Psoas muscle (tissue), 8 donors: Measurements from ENCODE around the gene EIF3L. TPM values are rescaled to one million over a fixed set of nuclear protein-coding genes. Genes with fewer than 3 reads are reported as not detected.

Source experiments
- ATAC-seq, 4 donors: fragments of 200-7000 bp; cut with Tn5 transposase; one replicate each; pipeline ENCODE4 v1.9.1; 2020; ENCODE audit warnings: moderate library complexity in 3 of 4, mild to moderate bottlenecking in 2 of 4
- DNase-seq, 2 donors: peaks; one replicate each; pipeline ENCODE4 v3.0.0-alpha.2; 2020
- H3K27ac ChIP-seq: fragments of 200-600 bp; one replicate; pipeline ENCODE4 v1.8.0; 2022
- H3K27me3 ChIP-seq, 3 donors: fragments of 200-600 bp in 1 of 3; one replicate each; pipeline versions ENCODE4 v1.6.1 to v1.8.0; 2013 to 2022; ENCODE audit warnings: low read length in 2 of 3, mild to moderate bottlenecking in 2 of 3, moderate library complexity in 1 of 3; ENCODE audit not compliant: insufficient read depth in 3 of 3
- H3K36me3 ChIP-seq, 2 donors: fragments of 200-600 bp in 1 of 2; one replicate each; pipeline versions ENCODE4 v1.6.1 to v1.8.0; 2013 to 2022; ENCODE audit warnings: low read depth in 1 of 2, mild to moderate bottlenecking in 1 of 2, moderate library complexity in 1 of 2; ENCODE audit not compliant: insufficient read depth in 1 of 2
- H3K4me1 ChIP-seq: fragments of 200-600 bp; one replicate; pipeline ENCODE4 v1.8.0; 2022
- H3K4me3 ChIP-seq: fragments of 200-600 bp; one replicate; pipeline ENCODE4 v1.8.0; 2022; ENCODE audit warnings: mild to moderate bottlenecking
- H3K9me3 ChIP-seq: fragments of 200-600 bp; one replicate; pipeline ENCODE4 v1.8.0; 2022
- CTCF ChIP-seq: fragments of 200-600 bp; IDR thresholded peaks from one replicate; pipeline ENCODE4 v1.8.0; 2022; ENCODE audit warnings: antibody characterized with exemption
- WGBS, 3 donors: extraction: QIAGEN DNeasy Blood & Tissue Kit; methylation state at CpG; one replicate each; pipeline versions ENCODE4 v1.1.6 to v1.1.7; 2013; 5-methylcytosine and 5-hydroxymethylcytosine counted together
- intact Hi-C, 2 donors: fragments of 100-400 bp; cut with DNase I; formaldehyde crosslinking; loops; one replicate each; pipeline versions ENCODE4 v1.11.0 to v1.14.2; 2022
- polyA plus RNA-seq, 3 donors: library from polyadenylated mRNA; stranded (reverse); fragments of 200-250 nt; gene quantifications; one replicate each; pipeline ENCODE4 v1.2.3, GENCODE V29; 2013
- total RNA-seq, 4 donors: library from RNA; stranded (reverse); fragmentation: NEBNext Ultra II Directional in 2 of 4; extraction: Animal tissue kit (Norgen Biotek cat#: 25700) in 2 of 4; gene quantifications; one replicate each; pipeline versions ENCODE4 v1.2.1 to v1.2.4, GENCODE V29; 2021 to 2023
- donor health status: healthy with polysubstance abuse.
- donor health status: DM: no; HTN: no; CAD: no; lungs with moderate emphysema.
- donor health status: Bipolar disorder and iron deficiency.
- donor health status: healthy.
- donor health status: DM: yes; HTN: yes; CAD: no.
- donor health status: DM: no; HTN: no; CAD: no.
- donor health status: DM: no; HTN: no; CAD: no.
- donor health status: DM: yes; HTN: yes; CAD: no.

EIF3L gene
- total and polyA plus RNA-seq, 7 donors, result 265 to 483 (median 369) TPM

DNA sequence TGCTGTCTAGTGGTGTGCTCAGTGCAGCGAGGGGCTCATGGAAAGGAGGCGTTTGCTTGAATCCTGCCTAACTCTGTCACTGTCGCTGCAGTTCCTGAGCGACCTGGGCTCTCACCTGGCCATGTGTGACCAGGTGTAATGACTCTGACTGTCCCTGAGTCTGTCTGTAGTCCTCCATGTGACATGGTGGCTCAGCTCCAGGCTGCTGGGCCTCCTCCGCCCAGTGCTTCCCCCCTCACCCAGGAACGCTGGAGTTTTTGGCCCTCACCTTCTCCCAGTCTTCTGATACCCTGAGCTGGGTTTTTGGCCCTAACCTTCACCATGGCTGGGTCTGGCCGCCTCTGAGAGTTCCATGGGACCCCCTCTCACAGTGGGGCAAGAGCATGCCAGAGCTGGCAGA lies 77.1 kb downstream of the EIF3L start:
- Histone ChIP-seq H3K9me3 (no peaks in the 10 kb centered on the region), H3K4me1 (no peaks in the 10 kb centered on the region), H3K27me3 (no peaks in the 10 kb centered on the region), H3K4me3 (no peak overlapping the region), H3K36me3 (peaks cover 3 to 82% of the 10 kb centered on the region in 2 donors), H3K27ac (no peak overlapping the region)
- DNase-seq (no peak), ATAC-seq (no peak)
- 89 to 91% (median 90%) methylated on average over 7 of the region's 7 CpGs for WGBS, 3 donors
- TF ChIP-seq CTCF, result no peak
- intact Hi-C loops, result no loop called here

DNA sequence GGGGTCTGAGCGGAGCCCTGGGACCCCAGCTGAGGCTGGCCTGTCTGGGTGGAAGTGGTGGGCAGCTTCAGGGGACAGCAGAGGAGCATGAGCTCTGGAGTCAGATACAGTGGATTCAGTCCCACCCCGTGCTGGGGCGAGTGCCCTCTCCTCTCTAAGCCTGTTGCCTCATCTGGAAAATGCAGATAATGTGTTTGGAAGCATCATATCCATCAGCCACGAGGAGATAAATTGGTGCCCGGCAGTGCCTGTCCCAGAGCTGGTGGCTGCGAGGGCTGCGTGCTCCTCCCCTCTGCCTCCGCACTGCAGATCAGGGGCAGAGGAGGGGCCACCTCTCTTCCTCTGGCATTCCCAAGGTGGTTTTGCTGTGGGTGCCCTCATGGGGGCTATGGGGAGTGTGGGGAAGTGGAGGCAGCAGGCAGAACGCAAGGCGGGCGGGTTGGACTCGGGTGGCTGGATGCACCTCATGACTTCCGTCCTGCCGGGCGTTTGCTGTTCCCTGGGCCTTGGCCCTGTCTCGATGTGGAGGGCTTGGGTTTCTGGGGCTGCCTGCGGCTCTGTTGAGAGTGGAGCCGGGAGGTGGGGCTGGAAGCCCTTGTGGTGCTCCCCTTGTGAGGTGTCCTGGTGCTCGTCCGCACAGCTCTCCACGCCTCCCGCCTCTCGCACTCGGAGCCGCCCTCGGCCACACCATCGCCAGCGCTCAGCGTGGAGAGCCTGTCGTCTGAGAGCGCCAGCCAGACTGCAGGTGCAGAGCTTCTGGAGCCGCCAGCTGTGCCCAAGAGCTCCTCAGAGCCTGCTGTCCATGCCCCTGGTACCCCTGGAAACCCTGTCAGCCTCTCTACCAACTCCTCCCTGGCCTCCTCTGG lies 77.8 kb downstream of the EIF3L start:
- no peaks in the 10 kb centered on the region for H3K4me1 ChIP-seq
- no peak overlapping the region for H3K4me3 ChIP-seq
- DNase-seq (no peak), ATAC-seq (no peak)
- peaks cover 7 to 81% of the 10 kb centered on the region in 2 donors for H3K36me3 ChIP-seq
- no peak for TF ChIP-seq CTCF
- H3K27ac ChIP-seq, result no peak overlapping the region
- intact Hi-C loops, result no loop called here
- H3K9me3 ChIP-seq, result no peaks in the 10 kb centered on the region
- no peaks in the 10 kb centered on the region for H3K27me3 ChIP-seq
- WGBS, 3 donors, result 90 to 95% (median 91%) methylated on average over 29 to 32 of the region's 32 CpGs

DNA sequence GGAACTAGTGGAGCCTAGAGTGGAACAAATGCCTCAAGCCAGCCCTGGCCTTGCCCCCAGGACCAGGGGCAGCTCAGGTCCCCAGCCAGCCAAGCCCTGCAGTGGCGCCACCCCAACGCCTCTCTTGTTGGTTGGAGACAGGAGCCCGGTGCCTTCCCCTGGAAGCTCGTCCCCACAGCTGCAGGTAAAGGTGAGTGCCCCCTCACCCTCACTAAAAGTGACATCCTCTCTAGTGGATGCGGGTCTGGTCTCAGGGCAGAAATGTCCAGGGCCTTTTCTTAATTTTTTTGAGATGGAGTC lies 78.4 kb downstream of the EIF3L start:
- WGBS, 3 donors, result 96 to 98% (median 98%) methylated on average over 5 of the region's 5 CpGs
- intact Hi-C loops, result no loop called here
- no peaks in the 10 kb centered on the region for H3K27me3 ChIP-seq
- no peak for ATAC-seq
- no peaks in the 10 kb centered on the region for H3K4me1 ChIP-seq
- H3K27ac ChIP-seq, result no peak overlapping the region
- H3K36me3 ChIP-seq, result peaks cover 7 to 84% of the 10 kb centered on the region in 2 donors
- no peak overlapping the region for H3K4me3 ChIP-seq
- no peaks in the 10 kb centered on the region for H3K9me3 ChIP-seq
- DNase-seq, result no peak
- no peak for TF ChIP-seq CTCF

DNA sequence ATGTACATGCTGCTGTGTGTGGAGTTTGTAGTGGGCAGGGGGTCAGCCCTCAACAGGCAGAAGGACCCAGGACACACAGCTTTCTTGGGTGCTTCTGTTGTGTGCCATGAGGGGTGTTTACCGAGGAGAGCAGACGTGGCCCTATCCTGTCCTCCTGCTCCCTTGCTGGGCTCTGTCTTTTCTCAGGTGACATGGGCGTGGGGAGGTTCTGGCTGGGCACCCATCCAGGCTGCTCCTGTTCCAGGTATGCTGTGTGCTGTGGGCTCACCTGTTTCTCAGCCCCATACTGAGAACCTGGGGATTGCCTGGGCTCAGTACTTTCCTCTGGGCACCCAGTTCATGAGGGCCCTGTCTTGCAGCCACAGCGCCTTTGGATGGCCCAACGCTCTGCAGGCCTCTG lies 80.2 kb downstream of the EIF3L start:
- H3K36me3 ChIP-seq, result peaks cover 7 to 67% of the 10 kb centered on the region in 2 donors
- no peak for ATAC-seq
- TF ChIP-seq CTCF, result no peak

More for the DNA sequence above, 80.2 kb downstream of the EIF3L start:
- no peak overlapping the region for H3K27ac ChIP-seq
- WGBS, 3 donors, result 96 to 100% (median 96%) methylated on average over 5 of the region's 5 CpGs
- no peak for DNase-seq
- no peak overlapping the region for H3K4me3 ChIP-seq
- H3K4me1 ChIP-seq, result peaks cover 11% of the 10 kb centered on the region
- no peaks in the 10 kb centered on the region for H3K27me3 ChIP-seq
- no peaks in the 10 kb centered on the region for H3K9me3 ChIP-seq
- intact Hi-C loops, result no loop called here
